Measurements from ENCODE around the gene APC2. TPM values are rescaled to one million over a fixed set of nuclear protein-coding genes. Genes with fewer than 3 reads are reported as not detected.

APC2 gene
- polyA plus RNA-seq, 4 donors, result 0.58 to 2.1 (median 0.81) TPM; not detected in 1

DNA sequence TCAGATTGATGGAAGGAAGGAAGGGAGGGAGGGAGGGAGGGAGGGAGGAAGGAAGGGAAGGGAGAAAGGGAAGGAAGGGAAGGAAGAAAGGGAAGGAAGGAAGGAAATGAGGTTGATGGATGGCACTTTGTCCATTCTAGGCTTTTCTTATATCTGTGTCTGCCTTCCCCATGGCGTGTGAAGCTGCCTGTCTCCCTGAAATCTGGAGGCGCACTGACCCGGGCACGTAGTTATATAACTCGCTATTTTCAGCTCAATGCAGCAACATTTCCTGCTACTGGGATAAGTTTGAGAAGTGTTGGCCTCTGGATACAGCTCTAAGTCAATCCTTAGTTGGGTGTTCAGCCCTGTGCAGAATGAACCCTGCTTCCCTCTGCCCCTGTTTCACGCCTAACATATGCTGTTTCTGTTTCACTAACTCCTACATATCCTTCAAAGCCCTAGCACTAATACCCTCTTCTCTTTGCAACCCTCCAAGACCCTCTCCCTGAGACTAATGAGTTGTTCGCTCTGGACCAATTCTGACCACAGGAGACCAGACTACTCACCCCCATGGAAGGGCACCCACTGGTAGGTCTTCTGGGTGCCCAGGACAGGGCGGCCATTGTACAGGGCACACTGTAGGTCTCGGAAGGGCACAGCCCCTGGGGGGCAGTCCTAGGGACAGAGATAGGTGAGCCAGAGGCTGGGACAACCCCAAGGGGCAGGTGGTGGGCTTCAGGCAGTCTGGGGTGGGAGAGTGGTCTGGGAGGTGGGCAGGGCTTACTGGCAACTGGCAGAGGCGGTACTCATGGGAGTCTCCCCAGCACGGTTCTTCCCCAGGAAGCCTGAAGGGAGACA is 59.9 kb downstream of the APC2 start:
- H3K4me1 ChIP-seq (ENCODE audit: control insufficient read depth in 3 of 3, insufficient read depth in 2 of 3, low read depth in 1 of 3, low read length in 2 of 3), result peaks cover 2 to 38% (median 6%) of the 10 kb centered on the region in 3 donors
- H3K9me3 ChIP-seq (ENCODE audit: control insufficient read depth in 2 of 2, insufficient read depth in 1 of 2, low read depth in 1 of 2, low read length in 1 of 2), result peaks cover 0 to 18% of the 10 kb centered on the region in 2 donors
- peaks cover 0 to 6% (median 0%) of the 10 kb centered on the region in 3 donors for H3K27me3 ChIP-seq (ENCODE audit: control insufficient read depth in 3 of 3, insufficient read depth in 3 of 3, low read length in 3 of 3)
- H3K27ac ChIP-seq (ENCODE audit: low read depth in 1 of 3, low read length in 2 of 3), result peak overlapping the region in 1 of 3 donors; percentile 87
- no peak for DNase-seq
- peaks cover 0 to 37% (median 0%) of the 10 kb centered on the region in 3 donors for H3K36me3 ChIP-seq (ENCODE audit: control insufficient read depth in 3 of 3, insufficient read depth in 2 of 3, low read depth in 1 of 3, low read length in 3 of 3)
- no peak for FAIRE-seq
- peak overlapping the region in 1 of 3 donors; percentile 2 for H3K4me3 ChIP-seq (ENCODE audit: low read depth in 1 of 3, low read length in 3 of 3)
- WGBS, 3 donors, result 49 to 53% (median 51%) methylated on average over 11 of the region's 11 CpGs

GRCh38 chr19:1510442-1510806 is 60.5 kb downstream of the APC2 start:
- peaks cover 0 to 12% (median 0%) of the 10 kb centered on the region in 3 donors for H3K27me3 ChIP-seq (ENCODE audit: control insufficient read depth in 3 of 3, insufficient read depth in 3 of 3, low read length in 3 of 3)
- peaks cover 0 to 18% of the 10 kb centered on the region in 2 donors for H3K9me3 ChIP-seq (ENCODE audit: control insufficient read depth in 2 of 2, insufficient read depth in 1 of 2, low read depth in 1 of 2, low read length in 1 of 2)
- H3K27ac ChIP-seq (ENCODE audit: low read depth in 1 of 3, low read length in 2 of 3), result peak overlapping the region in 1 of 3 donors; percentile 87
- DNase-seq, result peak in 1 of 2 donors; percentile 72
- 12 to 47% (median 27%) methylated on average over 17 to 25 of the region's 25 CpGs for WGBS, 3 donors
- H3K4me3 ChIP-seq (ENCODE audit: low read depth in 1 of 3, low read length in 3 of 3), result peak overlapping the region in 2 of 3 donors; percentile 11 to 95
- peaks cover 0 to 31% (median 0%) of the 10 kb centered on the region in 3 donors for H3K36me3 ChIP-seq (ENCODE audit: control insufficient read depth in 3 of 3, insufficient read depth in 2 of 3, low read depth in 1 of 3, low read length in 3 of 3)
- peaks cover 2 to 38% (median 6%) of the 10 kb centered on the region in 3 donors for H3K4me1 ChIP-seq (ENCODE audit: control insufficient read depth in 3 of 3, insufficient read depth in 2 of 3, low read depth in 1 of 3, low read length in 2 of 3)
- FAIRE-seq, result no peak

DNA sequence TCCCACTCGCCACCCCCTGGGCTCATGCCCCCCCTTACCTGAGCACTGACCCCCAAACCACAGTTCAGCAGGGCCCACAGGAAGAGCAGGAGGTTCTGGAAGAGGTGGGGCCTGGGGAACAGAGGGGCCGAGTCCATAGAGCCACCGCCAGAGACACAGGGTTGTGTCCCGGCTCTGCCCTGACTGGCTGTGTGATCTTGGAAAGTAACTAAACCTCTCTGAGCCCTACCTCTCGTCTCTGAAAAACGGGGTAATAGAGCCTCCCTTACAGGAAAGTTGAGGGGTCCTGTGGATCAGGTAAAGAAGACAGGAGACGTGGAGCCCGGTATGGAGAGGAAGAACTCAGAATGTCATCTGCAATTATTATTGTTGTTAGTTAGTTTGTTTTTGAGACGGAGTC is 60.9 kb downstream of the APC2 start:
- DNase-seq (no peak), FAIRE-seq (no peak)
- Histone ChIP-seq H3K27me3 (ENCODE audit: control insufficient read depth in 3 of 3, insufficient read depth in 3 of 3, low read length in 3 of 3) (peaks cover 0 to 15% (median 0%) of the 10 kb centered on the region in 3 donors), H3K4me3 (ENCODE audit: low read depth in 1 of 3, low read length in 3 of 3) (peak overlapping the region in 2 of 3 donors; percentile 11 to 95), H3K36me3 (ENCODE audit: control insufficient read depth in 3 of 3, insufficient read depth in 2 of 3, low read depth in 1 of 3, low read length in 3 of 3) (peaks cover 0 to 27% (median 0%) of the 10 kb centered on the region in 3 donors), H3K9me3 (ENCODE audit: control insufficient read depth in 2 of 2, insufficient read depth in 1 of 2, low read depth in 1 of 2, low read length in 1 of 2) (peaks cover 0 to 15% of the 10 kb centered on the region in 2 donors), H3K4me1 (ENCODE audit: control insufficient read depth in 3 of 3, insufficient read depth in 2 of 3, low read depth in 1 of 3, low read length in 2 of 3) (peaks cover 2 to 38% (median 6%) of the 10 kb centered on the region in 3 donors), H3K27ac (ENCODE audit: low read depth in 1 of 3, low read length in 2 of 3) (peak overlapping the region in 1 of 3 donors; percentile 87)
- WGBS, 3 donors, result 27 to 46% (median 44%) methylated on average over 9 of the region's 9 CpGs

DNA sequence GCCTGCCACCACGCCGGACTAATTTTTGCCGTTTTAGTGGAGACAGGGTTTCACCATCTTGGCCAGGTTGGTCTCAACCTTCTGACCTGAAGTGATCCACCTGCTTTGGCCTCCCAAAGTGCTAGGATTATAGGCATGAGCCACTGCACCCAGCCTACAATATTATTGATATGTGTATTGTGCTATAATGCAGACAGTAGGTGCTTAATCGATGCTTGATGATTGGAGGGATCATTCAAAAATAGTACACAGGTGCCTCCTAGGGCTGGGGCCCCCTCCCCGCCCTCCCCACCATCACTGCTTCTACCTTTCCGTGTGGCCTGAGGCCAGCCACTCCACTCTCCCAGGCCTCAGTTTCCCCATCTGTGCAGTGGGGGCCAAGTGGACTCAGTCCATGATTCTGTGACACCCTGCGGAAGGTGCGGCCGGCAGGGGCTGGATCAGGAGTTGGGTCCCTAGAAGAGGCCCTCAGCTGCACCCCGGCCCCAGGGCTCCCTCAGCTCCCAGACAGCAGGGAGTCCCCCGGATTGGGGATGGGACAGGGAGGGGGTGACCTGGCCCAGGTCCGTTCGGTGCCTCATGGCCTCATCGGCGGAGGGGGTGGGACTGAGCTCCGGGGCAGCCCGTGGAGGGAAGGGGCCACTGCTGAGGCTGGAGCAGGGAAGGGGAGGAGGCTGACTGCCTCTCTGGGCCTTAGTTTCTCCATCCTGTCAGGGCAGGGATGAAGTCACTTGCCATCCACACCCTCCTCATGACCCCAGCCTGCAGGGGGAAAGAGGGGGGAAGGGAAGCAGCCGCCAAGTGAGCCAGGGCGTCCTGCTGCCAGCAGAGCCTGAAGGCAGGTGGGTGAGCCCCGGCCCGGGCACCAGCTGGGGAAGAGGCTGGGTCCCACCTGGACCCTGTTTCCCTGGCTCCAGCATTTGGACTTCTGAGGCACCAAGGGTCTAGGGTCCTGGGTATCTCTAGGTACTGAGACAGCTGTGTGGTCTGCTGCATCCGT is 61.7 kb downstream of the APC2 start:
- peak overlapping the region in 1 of 3 donors; percentile 87 for H3K27ac ChIP-seq (ENCODE audit: low read depth in 1 of 3, low read length in 2 of 3)
- 34 to 51% (median 44%) methylated on average over 20 to 22 of the region's 22 CpGs for WGBS, 3 donors

DNA sequence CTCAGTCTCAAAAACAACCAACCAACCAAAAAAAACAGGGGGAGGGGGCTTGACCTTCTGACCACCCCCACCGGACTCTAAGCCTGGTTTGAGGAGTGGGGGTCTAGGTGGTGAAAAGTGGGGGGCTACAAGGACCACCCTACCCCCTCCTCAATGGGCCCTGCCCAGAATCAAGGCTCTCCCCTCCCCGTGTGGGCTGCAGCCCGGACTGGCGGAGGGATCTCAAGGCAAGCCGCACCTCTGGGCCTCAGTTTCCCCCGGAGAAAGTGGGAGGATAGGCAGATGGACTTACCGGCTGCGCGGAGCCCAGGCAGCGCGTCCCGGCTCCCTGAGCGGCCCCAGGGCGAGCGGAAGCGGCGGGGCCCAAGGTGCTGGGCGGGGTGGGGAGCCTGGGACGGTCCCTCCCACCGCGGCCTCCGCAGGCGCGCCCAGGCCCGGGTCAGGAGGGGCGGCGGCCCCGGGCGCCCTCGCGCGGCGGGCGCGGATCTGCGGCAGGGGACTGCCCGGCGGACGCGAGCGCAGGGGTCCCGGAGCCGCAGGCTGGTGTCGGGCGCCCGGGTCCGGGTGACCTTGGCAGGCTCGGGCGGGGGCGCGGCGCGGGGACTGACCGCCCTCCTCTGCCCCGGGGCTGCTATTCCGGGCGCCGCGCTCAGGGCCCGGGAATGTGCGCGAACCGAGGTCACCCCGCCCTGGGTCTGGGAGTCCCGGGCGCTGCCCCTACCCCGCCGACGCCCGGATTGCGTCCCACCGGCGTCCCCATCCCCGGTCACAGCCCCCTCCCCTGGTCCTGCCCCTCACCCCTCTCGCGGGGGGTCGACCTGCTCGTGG is 63.0 kb downstream of the APC2 start, which contains the start of gene ADAMTSL5:
TSS of gene ADAMTSL5 (minus strand) at position 349 of the 828 bp plus-strand sequence. CDS start 2,076 bp downstream, outside the sequence.
- FAIRE-seq, result no peak

More for the DNA sequence above, 61.7 kb downstream of the APC2 start:
- peak in 1 of 2 donors; percentile 49 for DNase-seq
- Histone ChIP-seq H3K4me3 (ENCODE audit: low read depth in 1 of 3, low read length in 3 of 3) (peak overlapping the region in 2 of 3 donors; percentile 54 to 95), H3K36me3 (ENCODE audit: control insufficient read depth in 3 of 3, insufficient read depth in 2 of 3, low read depth in 1 of 3, low read length in 3 of 3) (peaks cover 0 to 19% (median 0%) of the 10 kb centered on the region in 3 donors), H3K27me3 (ENCODE audit: control insufficient read depth in 3 of 3, insufficient read depth in 3 of 3, low read length in 3 of 3) (peaks cover 0 to 19% (median 0%) of the 10 kb centered on the region in 3 donors), H3K9me3 (ENCODE audit: control insufficient read depth in 2 of 2, insufficient read depth in 1 of 2, low read depth in 1 of 2, low read length in 1 of 2) (peaks cover 0 to 15% of the 10 kb centered on the region in 2 donors), H3K4me1 (ENCODE audit: control insufficient read depth in 3 of 3, insufficient read depth in 2 of 3, low read depth in 1 of 3, low read length in 2 of 3) (peaks cover 2 to 38% (median 6%) of the 10 kb centered on the region in 3 donors)
- FAIRE-seq, result no peak

DNA sequence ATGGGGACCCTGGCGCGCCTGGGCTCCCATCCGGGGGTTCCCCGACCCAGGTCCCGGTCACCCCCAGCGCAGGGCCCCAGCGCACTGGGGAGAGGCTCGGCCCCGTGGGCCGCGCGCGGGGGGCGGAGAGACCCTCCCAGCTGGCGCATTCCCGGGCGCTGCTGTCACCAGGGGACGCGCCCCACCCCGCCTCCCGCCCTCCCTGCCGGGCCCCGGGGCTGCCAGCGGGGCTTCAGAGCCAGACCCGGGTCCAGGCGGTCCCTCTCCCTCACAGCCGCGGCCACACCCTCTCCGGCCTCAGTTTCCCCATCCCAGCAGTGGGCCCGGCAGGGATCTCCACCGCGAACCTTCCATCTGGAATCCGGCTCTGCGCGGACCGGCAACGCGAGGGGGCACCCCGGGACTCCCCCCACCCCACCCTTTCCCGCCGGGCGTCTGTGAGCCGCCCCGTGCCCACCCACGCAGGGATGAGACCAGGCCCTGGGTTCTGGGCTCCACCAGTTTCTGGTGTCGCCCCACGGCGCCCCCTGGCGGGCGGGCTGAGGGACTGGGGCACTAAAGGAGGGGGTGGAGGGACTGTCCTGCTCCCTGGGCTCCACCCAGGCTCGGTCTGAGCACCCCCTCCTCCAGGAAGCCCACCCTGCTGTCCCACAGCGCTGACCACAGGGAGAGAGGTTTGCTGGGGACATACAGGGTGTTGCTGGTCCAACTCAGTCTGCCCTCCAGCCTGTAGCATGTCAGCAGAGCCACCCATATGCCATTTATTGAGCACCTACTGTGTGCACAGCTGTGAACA is 63.8 kb downstream of the APC2 start:
- WGBS, 3 donors, result 4 to 5% (median 5%) methylated on average over 34 to 52 of the region's 52 CpGs
- H3K27ac ChIP-seq (ENCODE audit: low read depth in 1 of 3, low read length in 2 of 3), result peak overlapping the region in 2 of 3 donors; percentile 64 to 75

More for the DNA sequence above, 63.0 kb downstream of the APC2 start, which contains the start of gene ADAMTSL5:
- peaks cover 0 to 9% (median 0%) of the 10 kb centered on the region in 3 donors for H3K36me3 ChIP-seq (ENCODE audit: control insufficient read depth in 3 of 3, insufficient read depth in 2 of 3, low read depth in 1 of 3, low read length in 3 of 3)
- 2 to 4% (median 2%) methylated on average over 32 to 78 of the region's 78 CpGs for WGBS, 3 donors
- H3K4me3 ChIP-seq (ENCODE audit: low read depth in 1 of 3, low read length in 3 of 3), result peak within 1 kb of the TSS; percentile 20 to 95 (median 54)
- peaks cover 0 to 9% of the 10 kb centered on the region in 2 donors for H3K9me3 ChIP-seq (ENCODE audit: control insufficient read depth in 2 of 2, insufficient read depth in 1 of 2, low read depth in 1 of 2, low read length in 1 of 2)
- peaks cover 0 to 25% (median 0%) of the 10 kb centered on the region in 3 donors for H3K27me3 ChIP-seq (ENCODE audit: control insufficient read depth in 3 of 3, insufficient read depth in 3 of 3, low read length in 3 of 3)
- DNase-seq, result peak; percentile 82 to 90
- H3K27ac ChIP-seq (ENCODE audit: low read depth in 1 of 3, low read length in 2 of 3), result peak within 1 kb of the TSS; percentile 64 to 87 (median 79)
- H3K4me1 ChIP-seq (ENCODE audit: control insufficient read depth in 3 of 3, insufficient read depth in 2 of 3, low read depth in 1 of 3, low read length in 2 of 3), result peaks cover 0 to 31% (median 2%) of the 10 kb centered on the region in 3 donors

More for the DNA sequence above, 63.8 kb downstream of the APC2 start:
- FAIRE-seq (no peak), DNase-seq (peak; percentile 71 to 83)
- peaks cover 0 to 31% (median 0%) of the 10 kb centered on the region in 3 donors for H3K4me1 ChIP-seq (ENCODE audit: control insufficient read depth in 3 of 3, insufficient read depth in 2 of 3, low read depth in 1 of 3, low read length in 2 of 3)
- peak overlapping the region in 2 of 3 donors; percentile 48 to 54 for H3K4me3 ChIP-seq (ENCODE audit: low read depth in 1 of 3, low read length in 3 of 3)
- peaks cover 0 to 6% of the 10 kb centered on the region in 2 donors for H3K9me3 ChIP-seq (ENCODE audit: control insufficient read depth in 2 of 2, insufficient read depth in 1 of 2, low read depth in 1 of 2, low read length in 1 of 2)
- H3K27me3 ChIP-seq (ENCODE audit: control insufficient read depth in 3 of 3, insufficient read depth in 3 of 3, low read length in 3 of 3), result peaks cover 0 to 25% (median 0%) of the 10 kb centered on the region in 3 donors
- H3K36me3 ChIP-seq (ENCODE audit: control insufficient read depth in 3 of 3, insufficient read depth in 2 of 3, low read depth in 1 of 3, low read length in 3 of 3), result peaks cover 0 to 9% (median 0%) of the 10 kb centered on the region in 3 donors

Measured in small intestine (tissue), 7 donors.